ENCODE results near the gene CFDP1. TPM values are rescaled to one million over a fixed set of nuclear protein-coding genes. Genes with fewer than 3 reads are reported as not detected.

CFDP1 gene
- total RNA-seq, 1 experiment from 2014 or later = 32.1 TPM

- POLR2A ChIA-PET (ENCODE audit: unreplicated experiment) = no interaction called here
- Histone ChIP-seq H3K9me3 (ENCODE audit: low read length) (no peaks in the 10 kb centered on the region), H3K4me2 (ENCODE audit: low read length) (peak overlapping the region; percentile 89), H3K4me1 (ENCODE audit: insufficient read depth, low read length) (peaks cover 35% of the 10 kb centered on the region), H3K27ac (ENCODE audit: low read length) (peak overlapping the region; percentile 18; the same call in 1 of the 2 replicates), H3K4me3 (ENCODE audit: low read length) (peak overlapping the region; percentile 94), H3K9me2 (replicated peaks; ENCODE audit: low read length) (no peaks in the 10 kb centered on the region), H2AFZ (ENCODE audit: low read length) (peak overlapping the region; percentile 90), H3F3A (ENCODE audit: low read length, unreplicated experiment) (no peaks in the 10 kb centered on the region), H3K9ac (ENCODE audit: low read length) (peak overlapping the region; percentile 91), H3K79me2 (ENCODE audit: low read length) (peaks cover 45% of the 10 kb centered on the region), H4K20me1 (ENCODE audit: low read length) (peaks cover 6% of the 10 kb centered on the region; the same call in 1 of the 2 replicates), H3K27me3 (ENCODE audit: low read length) (no peaks in the 10 kb centered on the region), H3K36me3 (ENCODE audit: low read depth, low read length) (no peaks in the 10 kb centered on the region)
- TSS peak; percentile 46 for BruUV-seq (replicated peaks)
- intact Hi-C loops (cut with micrococcal nuclease) = no loop called here
- peak; percentile 39 for ATAC-seq
- CTCF ChIA-PET = no interaction called here
- DNase-seq = peak; percentile 71
- TF ChIP-seq CTCF (conservative IDR thresholded peaks at IDR 0.05; ENCODE audit: low read depth, low read length) = no peak
Measured at GRCh38 chr16:75265911-75266701, 167.2 kb downstream of the CFDP1 start.

- peak overlapping the region; percentile 23; the same call in 1 of the 2 replicates for H3K27ac ChIP-seq (ENCODE audit: low read length)
- peak overlapping the region; percentile 91 for H3K9ac ChIP-seq (ENCODE audit: low read length)
- H3F3A ChIP-seq (ENCODE audit: low read length, unreplicated experiment) = no peaks in the 10 kb centered on the region
- intact Hi-C loops (cut with micrococcal nuclease) = no loop called here
- peaks cover 6% of the 10 kb centered on the region; the same call in 1 of the 2 replicates for H4K20me1 ChIP-seq (ENCODE audit: low read length)
- H3K4me3 ChIP-seq (ENCODE audit: low read length) = peak overlapping the region; percentile 94
- H3K4me1 ChIP-seq (ENCODE audit: insufficient read depth, low read length) = peaks cover 35% of the 10 kb centered on the region
- ChIA-PET POLR2A (ENCODE audit: unreplicated experiment) (no interaction called here), CTCF (no interaction called here)
- H3K4me2 ChIP-seq (ENCODE audit: low read length) = peak overlapping the region; percentile 85
- no peaks in the 10 kb centered on the region for H3K9me3 ChIP-seq (ENCODE audit: low read length)
- ATAC-seq (peak; percentile 33), DNase-seq (no peak)
- H2AFZ ChIP-seq (ENCODE audit: low read length) = peak overlapping the region; percentile 69
- H3K9me2 ChIP-seq (replicated peaks; ENCODE audit: low read length) = no peaks in the 10 kb centered on the region
- H3K27me3 ChIP-seq (ENCODE audit: low read length) = no peaks in the 10 kb centered on the region
- H3K36me3 ChIP-seq (ENCODE audit: low read depth, low read length) = no peaks in the 10 kb centered on the region
- TF ChIP-seq EZH2phosphoT487 (IDR thresholded peaks at IDR 0.05; ENCODE audit: borderline replicate concordance, low read length) (no peak), CTCF (conservative IDR thresholded peaks at IDR 0.05; ENCODE audit: low read depth, low read length) (no peak), EZH2 (IDR thresholded peaks at IDR 0.05; ENCODE audit: low read length, unreplicated experiment) (no peak)
- peaks cover 54% of the 10 kb centered on the region for H3K79me2 ChIP-seq (ENCODE audit: low read length)
- BruUV-seq (replicated peaks) = no TSS peak
Measured at GRCh38 chr16:75264999-75265910, 168.0 kb downstream of the CFDP1 start.

All from PC-3 (cell line).